ENCODE data around the gene CRELD2. TPM values are rescaled to one million over a fixed set of nuclear protein-coding genes. Genes with fewer than 3 reads are reported as not detected.

CRELD2 gene
- total RNA-seq, 2 experiments from 2014 or later = 21.2 to 23.3 TPM

GRCh38 chr22:49965091-49966040 is 46.9 kb downstream of the CRELD2 start:
- intact Hi-C loops (cut with DNase I, micrococcal nuclease) = loop anchor here in 1 of 2 experiments (2.0 kb wide), 1 partner anchor 17 kb away; no protein-coding TSS in a partner anchor
- peak overlapping the region; percentile 97 for H3K27ac Mint-ChIP-seq
- no peaks in the 10 kb centered on the region for H3K27me3 Mint-ChIP-seq
- ChIA-PET POLR2A (interaction anchor here (1.0 to 3.6 kb wide), 2 partner anchors 29 to 34 kb away, joined by 3 to 32 read pairs; no protein-coding TSS in a partner anchor), CTCF (interaction anchor here (1.0 to 1.6 kb wide), 2 partner anchors 18 to 34 kb away, joined by 3 read pairs; no protein-coding TSS in a partner anchor)
- Histone ChIP-seq H3K4me3 (ENCODE audit: low read length) (no peak overlapping the region), H3K27me3 (ENCODE audit: control insufficient read depth in 1 of 2, insufficient read depth in 2 of 2, low read length in 2 of 2) (no peaks in the 10 kb centered on the region), H3K27ac (ENCODE audit: low read depth in 1 of 2, low read length in 2 of 2) (no peak overlapping the region), H3K9me3 (ENCODE audit: control insufficient read depth in 1 of 2, insufficient read depth in 1 of 2, low read length in 2 of 2) (no peaks in the 10 kb centered on the region), H3K4me1 (ENCODE audit: insufficient read depth, low read length) (peaks cover 71% of the 10 kb centered on the region), H3K36me3 (ENCODE audit: insufficient read depth, low read length) (peaks cover 32% of the 10 kb centered on the region)
- ATAC-seq (ENCODE audit: poor library complexity) (no peak), DNase-seq (peak in 3 of 14 experiments; percentile 1 to 44 (median 33))
- no peaks in the 10 kb centered on the region for H3K9me3 Mint-ChIP-seq
- peak overlapping the region; percentile 38 for H3K4me3 Mint-ChIP-seq
- TF ChIP-seq CTCF (IDR thresholded peaks at IDR 0.05) = no peak
- peaks cover 43% of the 10 kb centered on the region for H3K36me3 Mint-ChIP-seq (ENCODE audit: low read depth)
- H3K4me1 Mint-ChIP-seq (ENCODE audit: low read depth) = peaks cover 30% of the 10 kb centered on the region

- H3K4me3 ChIP-seq (ENCODE audit: low read length) = no peak overlapping the region
- no peaks in the 10 kb centered on the region for H3K9me3 Mint-ChIP-seq
- no peak overlapping the region for H3K27ac ChIP-seq (ENCODE audit: low read depth in 1 of 2, low read length in 2 of 2)
- DNase-seq (peak in 3 of 14 experiments; percentile 2 to 33 (median 26)), ATAC-seq (ENCODE audit: poor library complexity) (no peak)
- ChIA-PET POLR2A (interaction anchor here (1.1 to 3.6 kb wide), 4 partner anchors 30 to 127 kb away, joined by 3 to 32 read pairs (median 6); no protein-coding TSS in a partner anchor), CTCF (interaction anchor here (1.0 to 1.6 kb wide), 3 partner anchors 17 to 35 kb away, joined by 3 to 4 read pairs (median 3); no protein-coding TSS in a partner anchor)
- no peaks in the 10 kb centered on the region for H3K9me3 ChIP-seq (ENCODE audit: control insufficient read depth in 1 of 2, insufficient read depth in 1 of 2, low read length in 2 of 2)
- intact Hi-C loops (cut with DNase I, micrococcal nuclease) = no loop called here
- no peaks in the 10 kb centered on the region for H3K27me3 ChIP-seq (ENCODE audit: control insufficient read depth in 1 of 2, insufficient read depth in 2 of 2, low read length in 2 of 2)
- H3K27ac Mint-ChIP-seq = peak overlapping the region; percentile 97
- no peak for TF ChIP-seq CTCF (IDR thresholded peaks at IDR 0.05)
- H3K4me1 Mint-ChIP-seq (ENCODE audit: low read depth) = peaks cover 38% of the 10 kb centered on the region
- H3K27me3 Mint-ChIP-seq = no peaks in the 10 kb centered on the region
- H3K4me3 Mint-ChIP-seq = peak overlapping the region; percentile 60
- peaks cover 48% of the 10 kb centered on the region for H3K36me3 Mint-ChIP-seq (ENCODE audit: low read depth)
- H3K4me1 ChIP-seq (ENCODE audit: insufficient read depth, low read length) = peaks cover 80% of the 10 kb centered on the region
- H3K36me3 ChIP-seq (ENCODE audit: insufficient read depth, low read length) = peaks cover 32% of the 10 kb centered on the region
Measured at GRCh38 chr22:49966041-49966773, 47.8 kb downstream of the CRELD2 start.

All from CD4-positive, alpha-beta T cell (primary cell).